Thymus (tissue), 11 donors: ENCODE measurements around the gene SALL2. TPM values are rescaled to one million over a fixed set of nuclear protein-coding genes. Genes with fewer than 3 reads are reported as not detected.
A peak's percentile ranks its signal among the peaks of the same experiment; 100 is the strongest.

Source experiments
- DNase-seq, 9 donors: peaks; one replicate each; pipeline ENCODE4 v3.0.0-alpha.2; 2013; ENCODE audit warnings: low spot score in 9 of 9, low read depth in 6 of 9, missing footprints in 1 of 9
- H3K27ac ChIP-seq, 2 donors: one replicate each; pipeline ENCODE4 v1.5.1; 2013; ENCODE audit warnings: control low read depth in 1 of 2, low read depth in 1 of 2, low read length in 1 of 2, mild to moderate bottlenecking in 1 of 2, moderate library complexity in 1 of 2
- H3K27me3 ChIP-seq, 2 donors: one replicate each; pipeline ENCODE4 v1.5.1; 2013; ENCODE audit warnings: low read length in 1 of 2; ENCODE audit not compliant: control insufficient read depth in 2 of 2, insufficient read depth in 1 of 2
- H3K36me3 ChIP-seq, 2 donors: one replicate each; pipeline ENCODE4 v1.5.1; 2013; ENCODE audit warnings: low read length in 1 of 2, mild to moderate bottlenecking in 1 of 2, moderate library complexity in 1 of 2; ENCODE audit not compliant: control insufficient read depth in 2 of 2, insufficient read depth in 2 of 2
- H3K4me1 ChIP-seq, 2 donors: one replicate each; pipeline ENCODE4 v1.5.1; 2013; ENCODE audit warnings: low read length in 2 of 2; ENCODE audit not compliant: control insufficient read depth in 2 of 2, insufficient read depth in 2 of 2
- H3K4me3 ChIP-seq, 2 donors: one replicate each; pipeline ENCODE4 v1.5.1; 2013; ENCODE audit warnings: low read length in 2 of 2, control low read depth in 1 of 2, mild to moderate bottlenecking in 1 of 2
- H3K9me3 ChIP-seq, 2 donors: one replicate each; pipeline ENCODE4 v1.5.1; 2013; ENCODE audit warnings: low read length in 1 of 2, mild to moderate bottlenecking in 1 of 2; ENCODE audit not compliant: control insufficient read depth in 2 of 2, insufficient read depth in 1 of 2
- WGBS: extraction: QIAGEN DNeasy Blood & Tissue Kit; methylation state at CpG from one replicate; pipeline ENCODE4 v1.1.7; 2013; 5-methylcytosine and 5-hydroxymethylcytosine counted together
- polyA plus RNA-seq: library from polyadenylated mRNA; stranded (reverse); fragments of 200-250 nt; gene quantifications from one replicate; pipeline ENCODE4 v1.2.3, GENCODE V29; 2013
- total RNA-seq: library from RNA; stranded (reverse); fragments of 120-200 nt; gene quantifications from one replicate; pipeline ENCODE4 v1.2.4, GENCODE V29; 2013
- donor health status: healthy.

SALL2 gene
- total and polyA plus RNA-seq, 2 donors: 4.1 to 4.9 TPM

GRCh38 chr14:21521501-21521900 is 4.6 kb downstream of the SALL2 start:
- Histone ChIP-seq H3K9me3 (no peaks in the 10 kb centered on the region), H3K4me3 (no peak overlapping the region), H3K27me3 (no peaks in the 10 kb centered on the region), H3K36me3 (peaks cover 0 to 3% of the 10 kb centered on the region in 2 donors), H3K4me1 (peaks cover 0 to 9% of the 10 kb centered on the region in 2 donors), H3K27ac (no peak overlapping the region)
- whole genome bisulfite sequencing: 96% methylated on average over 2 of the region's 2 CpGs
- no peak for DNase-seq

GRCh38 chr14:21520767-21521166 is 5.4 kb downstream of the SALL2 start:
- no peak for DNase-seq
- Histone ChIP-seq H3K4me1 (peaks cover 0 to 7% of the 10 kb centered on the region in 2 donors), H3K27ac (no peak overlapping the region), H3K36me3 (peaks cover 0 to 3% of the 10 kb centered on the region in 2 donors), H3K4me3 (no peak overlapping the region), H3K9me3 (no peaks in the 10 kb centered on the region), H3K27me3 (no peaks in the 10 kb centered on the region)
- WGBS: 97% methylated on average over 1 of the region's 1 CpG

GRCh38 chr14:21518725-21519124 is 7.4 kb downstream of the SALL2 start:
- Histone ChIP-seq H3K4me3 (no peak overlapping the region), H3K27ac (no peak overlapping the region), H3K4me1 (no peaks in the 10 kb centered on the region), H3K27me3 (no peaks in the 10 kb centered on the region), H3K9me3 (no peaks in the 10 kb centered on the region), H3K36me3 (peaks cover 0 to 3% of the 10 kb centered on the region in 2 donors)
- DNase-seq: no peak
- 95% methylated on average over 2 of the region's 2 CpGs for WGBS

- Histone ChIP-seq H3K4me1 (peaks cover 3 to 6% of the 10 kb centered on the region in 2 donors), H3K36me3 (no peaks in the 10 kb centered on the region), H3K27ac (no peak overlapping the region), H3K4me3 (no peak overlapping the region), H3K9me3 (no peaks in the 10 kb centered on the region), H3K27me3 (no peaks in the 10 kb centered on the region)
- 97% methylated on average over 1 of the region's 1 CpG for WGBS
- DNase-seq: no peak
Measured at GRCh38 chr14:21514341-21514740, 11.8 kb downstream of the SALL2 start.

DNA sequence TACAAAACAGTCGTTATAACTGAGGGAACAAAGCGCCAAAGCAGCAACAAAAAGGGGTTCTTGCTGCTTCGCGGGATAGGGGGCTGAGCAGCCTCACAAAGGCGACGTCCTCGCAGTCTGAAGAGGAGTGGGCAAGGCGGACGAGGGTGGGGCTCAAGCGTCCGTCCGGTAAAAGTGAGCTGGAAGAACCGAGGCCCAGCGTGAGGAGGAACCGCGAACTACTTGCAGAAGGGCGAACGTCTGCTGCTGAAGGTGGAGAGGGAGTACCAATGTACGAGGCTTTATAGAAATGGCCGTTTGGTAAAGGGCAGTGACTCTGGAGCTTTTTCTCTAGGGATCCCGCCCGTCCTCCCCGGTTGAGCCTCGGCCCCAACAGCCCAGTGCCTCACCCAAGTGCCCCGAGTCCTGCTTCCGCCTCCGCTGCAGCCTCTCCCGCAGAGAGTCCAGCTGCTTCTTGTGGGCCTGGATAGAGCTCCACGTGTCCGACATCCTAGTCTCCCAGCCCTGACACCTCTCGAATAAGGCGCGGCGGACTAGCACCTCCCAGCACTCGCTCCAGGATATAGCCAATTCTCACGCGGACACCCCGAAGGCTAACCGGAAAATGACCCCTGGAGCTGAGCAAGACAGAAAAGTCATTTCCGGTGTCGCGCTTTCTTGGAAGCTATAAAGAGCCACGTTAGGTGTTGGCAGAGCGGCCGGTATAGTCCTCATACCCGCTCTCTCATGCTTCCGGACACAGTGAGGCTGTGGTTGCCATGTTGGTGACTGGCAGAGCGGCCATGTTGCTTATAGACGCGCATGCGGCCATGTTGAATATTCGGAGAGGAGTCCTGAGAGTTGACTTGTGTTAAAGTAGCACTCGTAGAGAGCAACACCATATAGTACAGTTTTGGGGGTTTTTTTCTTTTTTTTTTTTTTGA is 15.2 kb downstream of the SALL2 start, which contains the start of gene METTL3:
TSS of gene METTL3 (minus strand) at position 606 of the 923 bp plus-strand sequence. CDS start at position 489, 117 bp downstream.
- DNase-seq: peak; percentile 88 to 98 (median 94)
- under 1% methylated on average over 53 of the region's 53 CpGs for WGBS
- Histone ChIP-seq H3K27ac (peak within 1 kb of the TSS; percentile 78 to 83), H3K4me1 (peaks cover 3 to 6% of the 10 kb centered on the region in 2 donors), H3K36me3 (peaks cover 0 to 7% of the 10 kb centered on the region in 2 donors), H3K4me3 (peak within 1 kb of the TSS; percentile 84 to 100), H3K9me3 (no peaks in the 10 kb centered on the region), H3K27me3 (no peaks in the 10 kb centered on the region)

DNA sequence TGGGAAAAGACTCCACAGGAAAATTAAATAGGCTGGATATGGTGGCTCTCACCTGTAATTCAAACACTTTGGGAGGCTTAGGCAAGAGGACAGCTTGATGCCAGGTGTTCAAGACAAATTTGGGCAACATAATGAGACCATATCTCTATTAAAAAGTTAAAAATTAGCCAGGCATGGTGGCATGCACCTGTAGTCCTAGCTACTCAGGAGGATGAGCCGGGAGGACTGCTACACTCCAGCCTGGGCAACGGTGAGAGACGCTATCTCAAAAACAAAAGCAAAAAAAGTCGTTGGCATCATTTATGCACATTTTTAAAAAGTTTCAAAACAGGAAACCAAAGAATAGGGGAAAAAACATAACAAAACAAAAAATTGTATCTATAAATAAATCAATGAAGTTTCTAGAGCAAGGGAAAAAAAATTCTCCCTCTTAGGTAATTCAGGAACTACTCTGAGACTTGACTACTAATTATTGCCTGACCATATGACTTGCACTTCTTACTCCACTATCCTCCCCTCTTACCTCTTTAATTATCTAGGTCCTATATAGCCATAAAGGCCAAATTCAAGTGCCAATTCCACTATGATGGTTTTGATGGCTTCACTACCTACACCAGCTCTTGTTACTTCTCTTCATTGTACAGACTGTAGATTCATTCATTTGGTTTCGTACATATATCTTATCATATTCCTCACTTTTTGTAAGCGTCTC is 16.6 kb downstream of the SALL2 start:
- no peak overlapping the region for H3K4me3 ChIP-seq
- no peak for DNase-seq
- H3K27me3 ChIP-seq: no peaks in the 10 kb centered on the region
- H3K4me1 ChIP-seq: peaks cover 3 to 6% of the 10 kb centered on the region in 2 donors
- no peaks in the 10 kb centered on the region for H3K9me3 ChIP-seq
- peaks cover 0 to 9% of the 10 kb centered on the region in 2 donors for H3K36me3 ChIP-seq
- 94% methylated on average over 6 of the region's 6 CpGs for WGBS
- H3K27ac ChIP-seq: no peak overlapping the region

DNA sequence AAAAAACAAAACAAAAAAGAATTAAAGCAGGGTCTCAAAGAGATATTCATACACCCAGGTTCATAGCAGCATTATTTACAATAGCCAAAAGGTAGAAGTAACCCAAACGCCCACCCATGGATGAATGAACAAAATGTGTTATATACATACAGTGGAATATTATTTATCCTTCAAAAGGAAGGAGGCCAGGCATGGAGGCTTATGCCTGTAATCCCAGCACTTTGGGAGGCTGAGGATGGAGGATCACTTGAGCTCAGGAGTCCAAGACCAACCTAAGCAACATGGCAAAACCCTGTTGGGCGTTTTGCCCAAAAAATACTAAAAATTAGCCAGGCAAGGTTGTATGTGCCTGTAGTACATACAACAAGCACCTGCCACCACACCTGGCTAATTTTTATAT is 19.6 kb downstream of the SALL2 start:
- DNase-seq: no peak
- peaks cover 15 to 31% of the 10 kb centered on the region in 2 donors for H3K36me3 ChIP-seq
- WGBS: 96% methylated on average over 2 of the region's 2 CpGs
- H3K4me1 ChIP-seq: peaks cover under 1 to 6% of the 10 kb centered on the region in 2 donors
- no peaks in the 10 kb centered on the region for H3K27me3 ChIP-seq
- H3K4me3 ChIP-seq: no peak overlapping the region
- no peaks in the 10 kb centered on the region for H3K9me3 ChIP-seq
- no peak overlapping the region for H3K27ac ChIP-seq

GRCh38 chr14:21505012-21505553 is 21.1 kb downstream of the SALL2 start:
- Histone ChIP-seq H3K4me3 (no peak overlapping the region), H3K4me1 (peaks cover 0 to under 1% of the 10 kb centered on the region in 2 donors), H3K36me3 (peaks cover 24 to 43% of the 10 kb centered on the region in 2 donors), H3K27me3 (no peaks in the 10 kb centered on the region), H3K9me3 (no peaks in the 10 kb centered on the region), H3K27ac (no peak overlapping the region)
- no peak for DNase-seq

DNA sequence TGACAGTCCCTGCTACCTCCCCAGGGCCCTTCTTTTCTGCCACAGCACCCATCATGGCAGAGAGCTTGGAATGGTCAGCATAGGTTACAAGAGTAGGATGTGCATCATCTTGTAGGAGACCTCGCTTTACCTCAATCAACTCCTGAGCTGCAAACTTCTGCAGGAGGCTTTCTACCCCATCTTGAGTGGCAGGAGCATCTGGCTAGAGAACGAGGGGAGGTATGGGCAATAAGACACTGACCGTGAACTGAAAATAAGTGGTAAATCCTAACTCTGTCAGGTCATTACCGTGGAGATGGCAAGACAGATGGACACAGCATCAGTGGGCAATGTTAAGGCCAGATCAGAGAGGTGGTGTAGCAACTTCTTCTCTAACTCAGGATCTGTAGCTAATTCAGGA is 22.8 kb downstream of the SALL2 start:
- Histone ChIP-seq H3K4me3 (no peak overlapping the region), H3K27ac (no peak overlapping the region), H3K36me3 (peaks cover 30 to 56% of the 10 kb centered on the region in 2 donors), H3K4me1 (no peaks in the 10 kb centered on the region), H3K27me3 (no peaks in the 10 kb centered on the region), H3K9me3 (no peaks in the 10 kb centered on the region)
- DNase-seq: no peak
- WGBS: 98% methylated on average over 4 of the region's 4 CpGs
